ENCODE results near the gene RNF180. TPM values are rescaled to one million over a fixed set of nuclear protein-coding genes. Genes with fewer than 3 reads are reported as not detected.

RNF180 gene
- total RNA-seq, 1 experiment from 2014 or later = 5.4 TPM

GRCh38 chr5:64323591-64323990 is 157.9 kb downstream of the RNF180 start:
- H3K9me2 ChIP-seq (replicated peaks; ENCODE audit: low read length) = no peaks in the 10 kb centered on the region
- TF ChIP-seq EZH2phosphoT487 (IDR thresholded peaks at IDR 0.05; ENCODE audit: borderline replicate concordance, low read length) (no peak), EZH2 (IDR thresholded peaks at IDR 0.05; ENCODE audit: low read length, unreplicated experiment) (no peak)
- TF ChIP-seq, protein P1, sequence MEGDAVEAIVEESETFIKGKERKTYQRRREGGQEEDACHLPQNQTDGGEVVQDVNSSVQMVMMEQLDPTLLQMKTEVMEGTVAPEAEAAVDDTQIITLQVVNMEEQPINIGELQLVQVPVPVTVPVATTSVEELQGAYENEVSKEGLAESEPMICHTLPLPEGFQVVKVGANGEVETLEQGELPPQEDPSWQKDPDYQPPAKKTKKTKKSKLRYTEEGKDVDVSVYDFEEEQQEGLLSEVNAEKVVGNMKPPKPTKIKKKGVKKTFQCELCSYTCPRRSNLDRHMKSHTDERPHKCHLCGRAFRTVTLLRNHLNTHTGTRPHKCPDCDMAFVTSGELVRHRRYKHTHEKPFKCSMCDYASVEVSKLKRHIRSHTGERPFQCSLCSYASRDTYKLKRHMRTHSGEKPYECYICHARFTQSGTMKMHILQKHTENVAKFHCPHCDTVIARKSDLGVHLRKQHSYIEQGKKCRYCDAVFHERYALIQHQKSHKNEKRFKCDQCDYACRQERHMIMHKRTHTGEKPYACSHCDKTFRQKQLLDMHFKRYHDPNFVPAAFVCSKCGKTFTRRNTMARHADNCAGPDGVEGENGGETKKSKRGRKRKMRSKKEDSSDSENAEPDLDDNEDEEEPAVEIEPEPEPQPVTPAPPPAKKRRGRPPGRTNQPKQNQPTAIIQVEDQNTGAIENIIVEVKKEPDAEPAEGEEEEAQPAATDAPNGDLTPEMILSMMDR (conservative IDR thresholded peaks at IDR 0.05; ENCODE audit: low read depth, low read length) = no peak
- no peak overlapping the region for H3K27ac ChIP-seq (ENCODE audit: low read length)
- no peak overlapping the region for H2AFZ ChIP-seq (ENCODE audit: low read length)
- H3K79me2 ChIP-seq (ENCODE audit: low read length) = no peaks in the 10 kb centered on the region
- ATAC-seq (no peak), DNase-seq (no peak)
- POLR2A ChIA-PET (ENCODE audit: unreplicated experiment) = no interaction called here
- 0 out of 2 replicates have a peak, but pooled peaks cover under 1% of the 10 kb centered on the region for H3K4me1 ChIP-seq (ENCODE audit: insufficient read depth, low read length)
- H3K9ac ChIP-seq (ENCODE audit: low read length) = no peak overlapping the region
- no peaks in the 10 kb centered on the region for H4K20me1 ChIP-seq (ENCODE audit: low read length)
- no peaks in the 10 kb centered on the region for H3K27me3 ChIP-seq (ENCODE audit: low read length)
- CTCF ChIA-PET = no interaction called here
- 0 out of 2 replicates have a peak, but pooled peaks cover 3% of the 10 kb centered on the region for H3K36me3 ChIP-seq (ENCODE audit: low read depth, low read length)
- H3K9me3 ChIP-seq (ENCODE audit: low read length) = no peaks in the 10 kb centered on the region
- no peaks in the 10 kb centered on the region for H3F3A ChIP-seq (ENCODE audit: low read length, unreplicated experiment)
- H3K4me2 ChIP-seq (ENCODE audit: low read length) = no peak overlapping the region
- H3K4me3 ChIP-seq (ENCODE audit: low read length) = no peak overlapping the region
- no TSS peak for BruUV-seq (replicated peaks)
- intact Hi-C loops (cut with micrococcal nuclease) = no loop called here

DNA sequence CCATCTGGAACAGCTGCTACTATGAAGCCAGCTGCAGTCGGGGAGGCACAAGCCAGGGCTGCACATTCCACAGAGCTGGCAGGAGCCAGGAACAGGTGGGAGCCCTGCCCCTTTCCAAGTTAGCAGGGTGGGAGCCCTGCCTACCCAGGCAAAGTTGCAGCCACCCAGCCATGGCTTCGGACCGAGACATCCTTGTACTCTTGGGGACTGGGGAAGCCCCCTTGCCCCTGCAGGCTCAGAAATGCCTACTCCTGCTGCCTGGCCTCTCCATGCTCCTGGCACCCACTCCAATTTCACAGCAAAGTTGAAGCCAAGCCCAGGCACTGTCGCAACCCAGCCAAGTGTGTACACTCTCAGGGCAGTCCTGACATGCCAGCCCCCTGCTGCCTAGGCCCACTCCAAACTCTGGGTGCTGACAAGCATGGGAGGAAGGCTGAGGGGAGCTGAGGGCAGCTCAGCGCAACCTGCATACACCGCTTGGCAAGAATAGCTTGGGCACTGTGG is 165.1 kb downstream of the RNF180 start:
- 0 out of 2 replicates have a peak, but pooled peaks cover 3% of the 10 kb centered on the region for H3K36me3 ChIP-seq (ENCODE audit: low read depth, low read length)
- no peak overlapping the region for H3K4me3 ChIP-seq (ENCODE audit: low read length)
- no peak overlapping the region for H3K9ac ChIP-seq (ENCODE audit: low read length)
- H2AFZ ChIP-seq (ENCODE audit: low read length) = no peak overlapping the region
- BruUV-seq (replicated peaks) = no TSS peak
- no peaks in the 10 kb centered on the region for H3F3A ChIP-seq (ENCODE audit: low read length, unreplicated experiment)
- H4K20me1 ChIP-seq (ENCODE audit: low read length) = no peaks in the 10 kb centered on the region
- POLR2A ChIA-PET (ENCODE audit: unreplicated experiment) = no interaction called here
- no peaks in the 10 kb centered on the region for H3K79me2 ChIP-seq (ENCODE audit: low read length)
- no peak for ATAC-seq
- CTCF ChIA-PET = no interaction called here
- intact Hi-C loops (cut with micrococcal nuclease) = no loop called here
- H3K27ac ChIP-seq (ENCODE audit: low read length) = no peak overlapping the region
- H3K9me2 ChIP-seq (replicated peaks; ENCODE audit: low read length) = no peaks in the 10 kb centered on the region
- H3K9me3 ChIP-seq (ENCODE audit: low read length) = no peaks in the 10 kb centered on the region
- H3K4me2 ChIP-seq (ENCODE audit: low read length) = no peak overlapping the region
- DNase-seq = no peak
- H3K27me3 ChIP-seq (ENCODE audit: low read length) = no peaks in the 10 kb centered on the region
- TF ChIP-seq, protein P1 (conservative IDR thresholded peaks at IDR 0.05; ENCODE audit: low read depth, low read length) = no peak
- TF ChIP-seq EZH2phosphoT487 (IDR thresholded peaks at IDR 0.05; ENCODE audit: borderline replicate concordance, low read length) (no peak), EZH2 (IDR thresholded peaks at IDR 0.05; ENCODE audit: low read length, unreplicated experiment) (no peak)
- H3K4me1 ChIP-seq (ENCODE audit: insufficient read depth, low read length) = no peaks in the 10 kb centered on the region

GRCh38 chr5:64331597-64332277 is 166.1 kb downstream of the RNF180 start:
- BruUV-seq (replicated peaks) = no TSS peak
- Histone ChIP-seq H3K79me2 (ENCODE audit: low read length) (no peaks in the 10 kb centered on the region), H3K9me3 (ENCODE audit: low read length) (no peaks in the 10 kb centered on the region), H3K9me2 (replicated peaks; ENCODE audit: low read length) (no peaks in the 10 kb centered on the region), H2AFZ (ENCODE audit: low read length) (no peak overlapping the region), H4K20me1 (ENCODE audit: low read length) (no peaks in the 10 kb centered on the region), H3K4me1 (ENCODE audit: insufficient read depth, low read length) (no peaks in the 10 kb centered on the region), H3K27me3 (ENCODE audit: low read length) (no peaks in the 10 kb centered on the region), H3K4me3 (ENCODE audit: low read length) (no peak overlapping the region), H3F3A (ENCODE audit: low read length, unreplicated experiment) (no peaks in the 10 kb centered on the region), H3K9ac (ENCODE audit: low read length) (no peak overlapping the region), H3K36me3 (ENCODE audit: low read depth, low read length) (0 out of 2 replicates have a peak, but pooled peaks cover 2% of the 10 kb centered on the region), H3K27ac (ENCODE audit: low read length) (no peak overlapping the region), H3K4me2 (ENCODE audit: low read length) (no peak overlapping the region)
- ChIA-PET CTCF (no interaction called here), POLR2A (ENCODE audit: unreplicated experiment) (no interaction called here)
- TF ChIP-seq EZH2phosphoT487 (IDR thresholded peaks at IDR 0.05; ENCODE audit: borderline replicate concordance, low read length) = no peak
- no peak for TF ChIP-seq EZH2 (IDR thresholded peaks at IDR 0.05; ENCODE audit: low read length, unreplicated experiment)
- TF ChIP-seq, protein P1 (conservative IDR thresholded peaks at IDR 0.05; ENCODE audit: low read depth, low read length) = no peak
- no peak for DNase-seq
- ATAC-seq = no peak
- intact Hi-C loops (cut with micrococcal nuclease) = no loop called here

Measured in PC-3 (cell line).